DOHH2 (cell line): ENCODE data around the gene NEK10.

Source experiments
- H3F3A ChIP-seq: fragments of 200-600 bp; sonication (generic), shearing (Covaris generic); 2 replicates; pipeline ENCODE4 v1.6.0; 2016; ENCODE audit warnings: antibody characterized with exemption, mild to moderate bottlenecking; ENCODE audit not compliant: control insufficient read depth, insufficient read depth
- H3K27ac ChIP-seq: fragments of 200-600 bp; sonication (generic); 2 replicates; pipeline ENCODE4 v1.5.1; 2014; ENCODE audit warnings: low read depth, mild to moderate bottlenecking, low read length, moderate library complexity
- H3K27me3 ChIP-seq: fragments of 200-600 bp; sonication (generic); 2 replicates; pipeline ENCODE4 v1.6.1; 2014; ENCODE audit warnings: mild to moderate bottlenecking, low read length, mixed read lengths; ENCODE audit not compliant: control insufficient read depth
- H3K36me3 ChIP-seq: fragments of 200-600 bp; sonication (generic); 2 replicates; pipeline ENCODE4 v1.6.1; 2014; ENCODE audit warnings: mild to moderate bottlenecking, low read length, moderate library complexity, mixed read lengths; ENCODE audit not compliant: control insufficient read depth
- H3K4me1 ChIP-seq: fragments of 200-600 bp; sonication (generic); 2 replicates; pipeline ENCODE4 v1.6.1; 2014; ENCODE audit warnings: mild to moderate bottlenecking, low read length, mixed read lengths; ENCODE audit not compliant: control insufficient read depth
- H3K4me2 ChIP-seq: fragments of 200-600 bp; sonication (generic); 2 replicates; pipeline ENCODE4 v1.6.0; 2014; ENCODE audit warnings: mild to moderate bottlenecking, low read length, moderate library complexity
- H3K4me3 ChIP-seq: fragments of 200-600 bp; sonication (generic); 2 replicates; pipeline ENCODE4 v1.5.1; 2014; ENCODE audit warnings: mild to moderate bottlenecking, low read length, mixed read lengths
- H3K79me2 ChIP-seq: fragments of 200-600 bp; sonication (generic); 2 replicates; pipeline ENCODE4 v1.6.1; 2014; ENCODE audit warnings: mild to moderate bottlenecking, low read length, mixed read lengths; ENCODE audit not compliant: control insufficient read depth
- H3K9me2 ChIP-seq: fragments of 200-600 bp; sonication (generic); replicated peaks from 2 replicates; pipeline ENCODE4 v1.6.1; 2014; ENCODE audit warnings: mild to moderate bottlenecking, low read length, mixed read lengths; ENCODE audit not compliant: control insufficient read depth
- H3K9me3 ChIP-seq: fragments of 200-600 bp; sonication (generic); 2 replicates; pipeline ENCODE4 v1.6.1; 2014; ENCODE audit warnings: antibody characterized with exemption, low read length, mixed read lengths; ENCODE audit not compliant: control insufficient read depth, insufficient read depth
- H4K20me1 ChIP-seq: fragments of 200-600 bp; sonication (generic); 2 replicates; pipeline ENCODE4 v1.6.0; 2014; ENCODE audit warnings: low read depth, mild to moderate bottlenecking, antibody characterized with exemption, low read length, moderate library complexity; ENCODE audit not compliant: control insufficient read depth, insufficient read depth
- EZH2phosphoT487 ChIP-seq: fragments of 200-600 bp; sonication (generic); IDR thresholded peaks from 2 replicates; pipeline ENCODE4 v1.6.1; 2017; ENCODE audit warnings: borderline replicate concordance, mild to moderate bottlenecking, antibody characterized with exemption, low read length, moderate library complexity, mixed read lengths
- TF ChIP-seq, protein P1 (sequence below): fragments of 200-600 bp; sonication (generic); IDR thresholded peaks from one replicate; pipeline ENCODE4 v1.5.1; 2014; ENCODE audit warnings: antibody characterized with exemption, mild to moderate bottlenecking, low read depth, low read length; ENCODE audit not compliant: poor library complexity, severe bottlenecking

NEK10 gene

DNA sequence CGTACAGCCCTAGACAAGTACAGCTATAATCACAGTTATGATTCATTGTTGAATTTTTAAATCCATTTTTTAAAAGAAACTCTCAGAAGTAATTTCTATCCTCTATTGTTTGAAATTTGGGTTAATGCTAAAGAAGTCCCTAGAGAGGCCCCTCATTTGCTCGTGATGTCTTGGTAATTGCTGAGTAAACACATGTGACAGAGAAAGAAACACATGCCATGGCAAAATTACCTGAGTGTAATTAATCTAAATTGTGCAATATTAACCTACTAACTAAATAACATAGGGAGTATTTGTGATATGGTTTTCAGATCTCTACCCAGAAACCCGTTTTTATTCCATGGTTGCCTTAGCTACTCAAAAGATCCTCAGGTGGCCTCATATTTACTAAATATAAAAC is 10.8 kb downstream of the NEK10 start:
- H3F3A ChIP-seq = peaks cover 15% of the 10 kb centered on the region
- H3K27ac ChIP-seq = no peak overlapping the region
- no peaks in the 10 kb centered on the region for H3K9me2 ChIP-seq
- H3K36me3 ChIP-seq = no peaks in the 10 kb centered on the region
- no peaks in the 10 kb centered on the region for H3K79me2 ChIP-seq
- no peaks in the 10 kb centered on the region for H3K9me3 ChIP-seq
- H3K4me3 ChIP-seq = peak overlapping the region; percentile 45; the same call in 1 of the 2 replicates
- peak overlapping the region; percentile 57 for H3K4me2 ChIP-seq
- H4K20me1 ChIP-seq = no peaks in the 10 kb centered on the region
- no peaks in the 10 kb centered on the region for H3K27me3 ChIP-seq
- TF ChIP-seq, protein P1, sequence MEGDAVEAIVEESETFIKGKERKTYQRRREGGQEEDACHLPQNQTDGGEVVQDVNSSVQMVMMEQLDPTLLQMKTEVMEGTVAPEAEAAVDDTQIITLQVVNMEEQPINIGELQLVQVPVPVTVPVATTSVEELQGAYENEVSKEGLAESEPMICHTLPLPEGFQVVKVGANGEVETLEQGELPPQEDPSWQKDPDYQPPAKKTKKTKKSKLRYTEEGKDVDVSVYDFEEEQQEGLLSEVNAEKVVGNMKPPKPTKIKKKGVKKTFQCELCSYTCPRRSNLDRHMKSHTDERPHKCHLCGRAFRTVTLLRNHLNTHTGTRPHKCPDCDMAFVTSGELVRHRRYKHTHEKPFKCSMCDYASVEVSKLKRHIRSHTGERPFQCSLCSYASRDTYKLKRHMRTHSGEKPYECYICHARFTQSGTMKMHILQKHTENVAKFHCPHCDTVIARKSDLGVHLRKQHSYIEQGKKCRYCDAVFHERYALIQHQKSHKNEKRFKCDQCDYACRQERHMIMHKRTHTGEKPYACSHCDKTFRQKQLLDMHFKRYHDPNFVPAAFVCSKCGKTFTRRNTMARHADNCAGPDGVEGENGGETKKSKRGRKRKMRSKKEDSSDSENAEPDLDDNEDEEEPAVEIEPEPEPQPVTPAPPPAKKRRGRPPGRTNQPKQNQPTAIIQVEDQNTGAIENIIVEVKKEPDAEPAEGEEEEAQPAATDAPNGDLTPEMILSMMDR = no peak
- TF ChIP-seq EZH2phosphoT487 = no peak
- H3K4me1 ChIP-seq = peaks cover 40% of the 10 kb centered on the region

DNA sequence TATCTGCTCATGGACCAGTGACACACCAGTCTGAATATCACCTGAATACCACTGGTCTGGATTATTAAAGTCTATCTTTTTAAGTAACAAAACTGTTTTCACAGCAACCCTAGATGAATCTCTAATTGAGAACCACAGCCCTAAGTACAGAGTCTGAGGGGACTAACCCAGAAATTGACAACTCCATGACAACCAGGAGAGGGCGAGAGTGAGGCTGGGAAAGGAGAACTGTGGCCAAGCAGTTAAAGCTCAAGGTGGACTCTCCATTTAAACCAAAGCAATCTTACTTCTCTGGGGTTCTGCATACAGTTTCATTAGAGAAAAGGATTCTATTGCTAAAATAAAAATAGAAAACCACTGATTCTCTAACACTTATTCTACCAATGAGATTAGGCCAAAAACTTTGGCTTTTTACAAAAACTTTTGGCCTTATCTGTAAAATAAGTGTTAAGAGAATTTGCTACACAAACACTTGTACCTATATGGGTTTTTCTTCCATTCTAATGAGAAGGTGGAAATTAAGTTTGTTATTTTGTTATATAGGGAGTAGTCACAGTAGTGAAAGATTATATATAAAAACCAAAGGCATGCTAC is 11.4 kb downstream of the NEK10 start:
- H3K4me1 ChIP-seq = peaks cover 40% of the 10 kb centered on the region
- no peaks in the 10 kb centered on the region for H3K79me2 ChIP-seq
- H4K20me1 ChIP-seq = no peaks in the 10 kb centered on the region
- no peak for TF ChIP-seq EZH2phosphoT487
- TF ChIP-seq, protein P1 = peak; percentile 80
- H3K9me2 ChIP-seq = no peaks in the 10 kb centered on the region
- no peak overlapping the region for H3K4me2 ChIP-seq
- no peak overlapping the region for H3K27ac ChIP-seq
- H3K27me3 ChIP-seq = no peaks in the 10 kb centered on the region
- H3K4me3 ChIP-seq = no peak overlapping the region
- no peaks in the 10 kb centered on the region for H3K9me3 ChIP-seq
- H3F3A ChIP-seq = peaks cover 15% of the 10 kb centered on the region
- H3K36me3 ChIP-seq = no peaks in the 10 kb centered on the region

DNA sequence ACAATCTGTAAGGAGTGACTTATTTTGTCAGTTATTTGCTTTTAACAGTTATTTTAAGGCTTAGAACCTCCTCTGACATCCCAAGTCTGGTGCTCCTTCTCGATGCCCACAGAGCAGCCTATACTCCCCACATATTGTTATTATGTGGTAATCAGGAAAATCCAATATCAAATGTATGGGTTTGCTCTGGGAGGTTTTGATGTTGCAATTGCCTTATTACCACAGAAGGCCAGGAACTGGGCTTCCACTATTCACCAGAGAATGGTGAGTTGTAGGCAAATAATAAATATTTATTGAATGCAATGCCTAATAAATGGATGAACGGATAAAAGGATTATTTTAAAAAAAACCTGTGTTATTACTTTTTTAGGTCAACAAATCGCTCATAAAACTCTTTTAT is 12.2 kb downstream of the NEK10 start:
- TF ChIP-seq, protein P1 = no peak
- TF ChIP-seq EZH2phosphoT487 = no peak
- Histone ChIP-seq H3K79me2 (no peaks in the 10 kb centered on the region), H3K27ac (no peak overlapping the region), H4K20me1 (no peaks in the 10 kb centered on the region), H3K9me3 (no peaks in the 10 kb centered on the region), H3K27me3 (no peaks in the 10 kb centered on the region), H3F3A (peaks cover 15% of the 10 kb centered on the region), H3K36me3 (no peaks in the 10 kb centered on the region), H3K9me2 (no peaks in the 10 kb centered on the region), H3K4me3 (no peak overlapping the region), H3K4me2 (no peak overlapping the region), H3K4me1 (peaks cover 40% of the 10 kb centered on the region)
